HEK293T (cell line): ENCODE measurements around the gene TSEN54.

Experiments
- CTCF ChIA-PET: fragments of 350-600 bp; formaldehyde crosslinking; extraction: SDS; loops from one replicate; lab custom pipeline; 2021; ENCODE audit warnings: antibody characterized with exemption, inconsistent platforms; lab: Yijun Ruan, JAX
- POLR2A ChIA-PET: fragments of 350-600 bp; formaldehyde crosslinking; extraction: SDS; loops from one replicate; lab custom pipeline; 2020; ENCODE audit warnings: antibody characterized with exemption, inconsistent platforms; lab: Yijun Ruan, JAX
- DNase-seq: peaks from one replicate; pipeline ENCODE4 v3.0.0; 2012; ENCODE audit warnings: mixed read lengths; ENCODE audit errors: extremely low spot score
- ARNT ChIP-seq: fragments of 450-650 bp; IDR thresholded peaks from 2 replicates; pipeline ENCODE4 v1.6.1; 2017; ENCODE audit warnings: mild to moderate bottlenecking
- BHLHE40 ChIP-seq: fragments of 450-650 bp; IDR thresholded peaks from 2 replicates; pipeline ENCODE4 v1.6.1; 2016; ENCODE audit warnings: mild to moderate bottlenecking, moderate library complexity, borderline replicate concordance
- CTBP1 ChIP-seq: fragments of 450-650 bp; IDR thresholded peaks from 2 replicates; pipeline ENCODE4 v1.6.1; 2016; ENCODE audit warnings: borderline replicate concordance
- ELF4 ChIP-seq: fragments of 450-650 bp; IDR thresholded peaks from 2 replicates; pipeline ENCODE4 v1.6.1; 2017; ENCODE audit warnings: antibody characterized with exemption
- FOXA1 ChIP-seq: fragments of 450-650 bp; IDR thresholded peaks from 2 replicates; pipeline ENCODE4 v1.6.1; 2016; ENCODE audit warnings: mild to moderate bottlenecking
- FOXK2 ChIP-seq: fragments of 450-650 bp; IDR thresholded peaks from 2 replicates; pipeline ENCODE4 v1.6.1; 2016; ENCODE audit warnings: mild to moderate bottlenecking
- FOXM1 ChIP-seq: fragments of 450-650 bp; IDR thresholded peaks from 2 replicates; pipeline ENCODE4 v1.6.1; 2017; ENCODE audit warnings: mild to moderate bottlenecking, borderline replicate concordance
- HDGF ChIP-seq: fragments of 450-650 bp; IDR thresholded peaks from 2 replicates; pipeline ENCODE4 v1.6.1; 2017; ENCODE audit warnings: antibody characterized with exemption, borderline replicate concordance
- L3MBTL2 ChIP-seq: fragments of 450-650 bp; conservative IDR thresholded peaks from 2 replicates; pipeline ENCODE4 v1.6.1; 2016; ENCODE audit warnings: mild to moderate bottlenecking
- LEF1 ChIP-seq: fragments of 450-650 bp; IDR thresholded peaks from 2 replicates; pipeline ENCODE4 v1.6.1; 2017; ENCODE audit warnings: mild to moderate bottlenecking, borderline replicate concordance
- NFRKB ChIP-seq: fragments of 450-650 bp; IDR thresholded peaks from 2 replicates; pipeline ENCODE4 v1.6.1; 2016; ENCODE audit warnings: mild to moderate bottlenecking, moderate library complexity
- PKNOX1 ChIP-seq: fragments of 450-650 bp; IDR thresholded peaks from 2 replicates; pipeline ENCODE4 v1.6.1; 2016
- SP1 ChIP-seq: fragments of 450-650 bp; IDR thresholded peaks from 2 replicates; pipeline ENCODE4 v1.6.1; 2017
- SUZ12 ChIP-seq: fragments of 450-650 bp; IDR thresholded peaks from 2 replicates; pipeline ENCODE4 v1.6.1; 2016; ENCODE audit warnings: mild to moderate bottlenecking
- TARDBP ChIP-seq: fragments of 450-650 bp; IDR thresholded peaks from 2 replicates; pipeline ENCODE4 v1.6.1; 2016
- ZNF384 ChIP-seq: fragments of 450-650 bp; IDR thresholded peaks from 2 replicates; pipeline ENCODE4 v1.6.1; 2016

Gene TSEN54

GRCh38 chr17:75524970-75525805 is 8.9 kb downstream of the TSEN54 start, which contains the start of gene LLGL2:
Gene LLGL2 (plus strand): TSS chr17:75525697. CDS start chr17:75543427, 17,730 bp downstream.
- TF ChIP-seq SUZ12: no peak
- TF ChIP-seq ELF4: no peak
- no peak for TF ChIP-seq SP1
- no peak for TF ChIP-seq PKNOX1
- no peak for TF ChIP-seq TARDBP
- no peak for TF ChIP-seq FOXK2
- TF ChIP-seq LEF1: no peak
- TF ChIP-seq L3MBTL2: no peak
- TF ChIP-seq BHLHE40: no peak
- TF ChIP-seq NFRKB: no peak
- 0 out of 2 replicates have a peak, but pooled peaks have one; percentile 2 for TF ChIP-seq ARNT
- TF ChIP-seq ZNF384: no peak
- TF ChIP-seq FOXA1: no peak
- peak; percentile 51; the same call in 1 of the 2 replicates for TF ChIP-seq FOXM1
- TF ChIP-seq HDGF: no peak
- TF ChIP-seq CTBP1: no peak
- ChIA-PET CTCF (interaction anchor here (1.0 to 1.6 kb wide), 4 partner anchors 9 to 76 kb away, joined by 4 to 9 read pairs (median 5); partner anchors contain the start of gene TSEN54), POLR2A (interaction anchor here (0.8 to 1.6 kb wide), 7 partner anchors 8 to 236 kb away, joined by 3 to 21 read pairs (median 3); partner anchors contain the start of genes SLC25A19, TMEM94 and TSEN54)
- DNase-seq: peak; percentile 95

- TF ChIP-seq CTBP1 (no peak), TARDBP (no peak), L3MBTL2 (no peak), LEF1 (no peak), FOXK2 (no peak), SP1 (no peak), HDGF (no peak), NFRKB (no peak), ZNF384 (no peak), ARNT (no peak), BHLHE40 (no peak)
- ChIA-PET CTCF (interaction anchor here (1.0 kb wide), 2 partner anchors 9 to 32 kb away, joined by 4 to 9 read pairs; partner anchors contain the start of gene TSEN54), POLR2A (interaction anchor here (0.9 to 1.6 kb wide), 8 partner anchors 9 to 254 kb away, joined by 3 to 21 read pairs (median 4); partner anchors contain the start of genes SLC25A19 and TSEN54)
- no peak for DNase-seq
Observed at GRCh38 chr17:75525806-75526554, 9.7 kb downstream of the TSEN54 start.

GRCh38 chr17:75526555-75527270 is 10.4 kb downstream of the TSEN54 start:
- ChIA-PET POLR2A (interaction anchor here (0.8 to 1.3 kb wide), 3 partner anchors 8 to 253 kb away, joined by 3 to 4 read pairs (median 4); partner anchors contain the start of gene TSEN54), CTCF (interaction anchor here (0.7 kb wide), 1 partner anchor 237 kb away, joined by 3 read pairs; no protein-coding TSS in a partner anchor)
- no peak for DNase-seq
- peak; percentile 41; the same call in 1 of the 2 replicates for TF ChIP-seq ZNF384
- TF ChIP-seq HDGF: no peak

GRCh38 chr17:75530837-75531720 is 14.8 kb downstream of the TSEN54 start:
- POLR2A ChIA-PET: no interaction called here
- TF ChIP-seq FOXK2: no peak
- TF ChIP-seq PKNOX1: no peak
- TF ChIP-seq ZNF384: no peak
- no peak for TF ChIP-seq L3MBTL2
- TF ChIP-seq SP1: no peak
- TF ChIP-seq BHLHE40: no peak
- no peak for TF ChIP-seq ARNT
- no peak for DNase-seq
- CTCF ChIA-PET: no interaction called here

GRCh38 chr17:75531721-75532072 is 15.4 kb downstream of the TSEN54 start:
- DNase-seq: no peak
- ChIA-PET CTCF (no interaction called here), POLR2A (no interaction called here)
- TF ChIP-seq PKNOX1 (no peak), FOXA1 (no peak), SUZ12 (no peak), L3MBTL2 (no peak), BHLHE40 (no peak), ELF4 (no peak), SP1 (no peak), CTBP1 (no peak), ZNF384 (no peak)
